Spleen (tissue), 13 donors: ENCODE measurements around the gene CEACAM18. TPM values are rescaled to one million over a fixed set of nuclear protein-coding genes. Genes with fewer than 3 reads are reported as not detected.
A peak's percentile ranks its signal among the peaks of the same experiment; 100 is the strongest.

Experiments
- DNase-seq: peaks from one replicate; pipeline ENCODE4 v3.0.0-alpha.2; 2020
- H3K27ac ChIP-seq, 8 donors: fragments of 200-600 bp; sonication (generic) in 7 of 8; 1 replicate in 4 of 8; 2 replicates in 4 of 8; pipeline versions ENCODE4 v1.5.0 to v1.8.0; 2016 to 2021; ENCODE audit warnings: inconsistent platforms in 4 of 8, mild to moderate bottlenecking in 4 of 8, moderate library complexity in 1 of 8
- H3K27me3 ChIP-seq, 7 donors: fragments of 200-600 bp; sonication (generic) in 6 of 7; replicated peaks in 1 of 7; 1 replicate in 4 of 7; 2 replicates in 3 of 7; pipeline versions ENCODE4 v1.5.0 to v1.8.0; 2016 to 2021; ENCODE audit warnings: inconsistent platforms in 3 of 7, mild to moderate bottlenecking in 1 of 7
- H3K36me3 ChIP-seq, 6 donors: fragments of 200-600 bp; sonication (generic) in 5 of 6; 1 replicate in 4 of 6; 2 replicates in 2 of 6; pipeline versions ENCODE4 v1.5.0 to v1.8.0; 2016 to 2021; ENCODE audit warnings: inconsistent platforms in 2 of 6
- H3K4me1 ChIP-seq, 6 donors: fragments of 200-600 bp; sonication (generic) in 5 of 6; 1 replicate in 3 of 6; 2 replicates in 3 of 6; pipeline versions ENCODE4 v1.5.0 to v1.8.0; 2016 to 2021; ENCODE audit warnings: inconsistent platforms in 3 of 6
- H3K4me3 ChIP-seq, 8 donors: fragments of 200-600 bp; sonication (generic) in 7 of 8; 1 replicate in 4 of 8; 2 replicates in 4 of 8; pipeline versions ENCODE4 v1.5.0 to v1.8.0; 2016 to 2021; ENCODE audit warnings: inconsistent platforms in 4 of 8, mild to moderate bottlenecking in 4 of 8, moderate library complexity in 2 of 8
- H3K9me3 ChIP-seq, 8 donors: fragments of 200-600 bp; sonication (generic) in 7 of 8; 1 replicate in 4 of 8; 2 replicates in 4 of 8; pipeline versions ENCODE4 v1.5.0 to v1.8.0; 2016 to 2021; ENCODE audit warnings: inconsistent platforms in 4 of 8
- CTCF ChIP-seq, 11 experiments: fragments of 200-600 bp in 7 of 11; fragments of 450-650 bp in 4 of 11; sonication (generic) in 4 of 11; IDR thresholded peaks in 8 of 11; conservative IDR thresholded peaks in 3 of 11; 1 replicate in 7 of 11; 2 replicates in 4 of 11; pipeline versions ENCODE4 v1.4.0 to v1.8.0; 2016 to 2021; ENCODE audit warnings: antibody characterized with exemption in 11 of 11, inconsistent platforms in 4 of 11, mild to moderate bottlenecking in 1 of 11
- POLR2A ChIP-seq, 3 donors: fragments of 450-650 bp; IDR thresholded peaks; one replicate each; pipeline ENCODE4 v1.5.1; 2017; ENCODE audit warnings: antibody characterized with exemption in 3 of 3, mild to moderate bottlenecking in 1 of 3
- POLR2AphosphoS5 ChIP-seq, 3 donors: sonication (generic); formaldehyde crosslinking; IDR thresholded peaks; one replicate each; pipeline ENCODE4 v1.5.1; 2017; ENCODE audit warnings: antibody characterized with exemption in 3 of 3
- WGBS, 5 donors: extraction: QIAGEN DNeasy Blood & Tissue Kit in 3 of 5; methylation state at CpG; one replicate each; pipeline versions ENCODE4 v1.1.5 to v1.1.7; 2013 to 2018; 5-methylcytosine and 5-hydroxymethylcytosine counted together
- intact Hi-C: fragments of 100-400 bp; cut with DNase I; formaldehyde crosslinking; loops from one replicate; pipeline ENCODE4 v1.15.0; 2023; ENCODE audit warnings: low total_unique reads
- long read RNA-seq, 2 donors: transcript quantifications; one replicate each; lab custom pipeline, GENCODE V29; 2026
- polyA plus RNA-seq, 3 donors: library from polyadenylated mRNA; stranded (reverse); fragments of 200-250 nt; gene quantifications; one replicate each; pipeline ENCODE4 v1.2.1, GENCODE V29; 2013
- total RNA-seq, 7 donors: library from RNA; depleted of rRNA in 3 of 7; stranded (reverse); fragments of >200 nt in 3 of 7; fragmentation: NEBNext Ultra II Directional in 4 of 7; extraction: Animal tissue kit (Norgen Biotek cat#: 25700) in 4 of 7; gene quantifications; one replicate each; pipeline versions ENCODE4 v1.1.0 to v1.2.1, GENCODE V29; 2016 to 2021
- donor health status: healthy with polysubstance abuse.
- donor health status: DM: no; HTN: no; CAD: no; lungs with moderate emphysema.
- donor health status: DM: no; HTN: no; CAD: no.
- donor health status: Bipolar disorder and iron deficiency.
- donor health status: healthy.
- donor health status: DM: no; HTN: no; CAD: no.
- donor health status: DM: yes; HTN: yes; CAD: no.

Gene CEACAM18
- total RNA-seq, result not detected
- polyA plus RNA-seq, result not detected
- long read RNA-seq, donor 1, result 0 reads
- long read RNA-seq, donor 2, result 0 reads

GRCh38 chr19:51478381-51479234, at the start of gene CEACAM18:
CEACAM18 (plus strand) TSS chr19:51478539.
- Histone ChIP-seq H3K36me3 (no peaks in the 10 kb centered on the region), H3K27me3 (peaks cover 0 to 59% (median 4%) of the 10 kb centered on the region in 7 donors), H3K4me1 (no peaks in the 10 kb centered on the region), H3K27ac (no peak within 1 kb of the TSS), H3K4me3 (no peak within 1 kb of the TSS), H3K9me3 (peaks cover 0 to 4% (median 0%) of the 10 kb centered on the region in 8 donors)
- DNase-seq, result no peak
- intact Hi-C loops, result no loop called here
- TF ChIP-seq CTCF (IDR thresholded peaks at IDR 0.05 in 8 of 11, conservative IDR thresholded peaks at IDR 0.05 in 3 of 11) (no peak), POLR2AphosphoS5 (IDR thresholded peaks at IDR 0.05) (no peak), POLR2A (IDR thresholded peaks at IDR 0.05) (no peak)
- WGBS, 5 donors, result 62 to 75% (median 69%) methylated on average over 12 to 17 of the region's 17 CpGs

DNA sequence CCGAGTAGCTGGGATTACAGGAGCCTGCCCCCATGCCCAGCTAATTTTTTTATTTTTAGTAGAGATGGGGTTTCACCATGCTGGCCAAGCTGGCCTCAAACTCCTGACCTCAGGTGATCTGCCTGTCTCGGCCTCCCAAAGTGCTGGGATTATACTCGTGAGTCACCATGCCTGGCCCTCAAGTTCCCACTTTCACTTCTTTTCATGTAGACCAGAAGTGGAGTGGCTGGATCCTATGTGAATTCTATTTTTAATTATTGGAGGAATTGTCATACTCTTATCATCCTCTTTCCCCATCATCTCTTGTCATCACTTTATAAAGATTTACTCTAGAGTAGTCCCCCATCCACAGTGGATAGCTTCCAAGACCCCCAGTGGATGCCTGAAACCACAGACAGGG, 48.1 kb upstream of the CEACAM18 start:
- intact Hi-C loops, result no loop called here
- TF ChIP-seq POLR2A (IDR thresholded peaks at IDR 0.05) (no peak), CTCF (IDR thresholded peaks at IDR 0.05 in 8 of 11, conservative IDR thresholded peaks at IDR 0.05 in 3 of 11) (no peak), POLR2AphosphoS5 (IDR thresholded peaks at IDR 0.05) (no peak)
- Histone ChIP-seq H3K4me1 (peaks cover 0 to 31% (median 0%) of the 10 kb centered on the region in 6 donors), H3K36me3 (no peaks in the 10 kb centered on the region), H3K27me3 (peaks cover 0 to 9% (median 0%) of the 10 kb centered on the region in 7 donors), H3K9me3 (peaks cover 0 to 4% (median 0%) of the 10 kb centered on the region in 8 donors), H3K27ac (peak overlapping the region in 4 of 8 donors; percentile 71 to 86 (median 81)), H3K4me3 (no peak overlapping the region)
- 49 to 69% (median 63%) methylated on average over 3 of the region's 3 CpGs for WGBS, 5 donors
- DNase-seq, result peak; percentile 12

DNA sequence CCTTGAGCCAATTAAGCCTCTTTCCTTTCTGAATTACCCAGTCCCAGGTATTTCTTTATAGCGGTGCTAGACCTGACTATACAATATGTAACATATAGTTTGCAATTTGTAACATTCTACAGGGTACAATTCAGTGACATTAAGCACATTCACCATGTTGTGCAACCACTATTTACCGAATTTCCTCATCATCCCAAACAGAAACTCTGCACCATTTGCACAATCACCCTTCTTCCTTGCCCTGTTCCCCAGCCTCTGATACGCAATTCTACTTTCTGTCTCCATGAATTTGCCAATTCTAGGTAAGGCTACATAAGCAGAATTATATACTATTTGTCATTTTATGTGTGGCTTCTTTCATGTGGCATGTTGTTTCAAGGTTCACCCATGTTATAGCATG, 47.2 kb upstream of the CEACAM18 start:
- no peak for DNase-seq
- no peak overlapping the region for H3K4me3 ChIP-seq
- TF ChIP-seq POLR2AphosphoS5 (IDR thresholded peaks at IDR 0.05), result no peak
- TF ChIP-seq POLR2A (IDR thresholded peaks at IDR 0.05), result no peak
- WGBS, 5 donors, result 29 to 69% (median 47%) methylated on average over 3 of the region's 3 CpGs
- H3K9me3 ChIP-seq, result peaks cover 0 to 4% (median 0%) of the 10 kb centered on the region in 8 donors
- peaks cover 0 to 31% (median 0%) of the 10 kb centered on the region in 6 donors for H3K4me1 ChIP-seq
- H3K27ac ChIP-seq, result peak overlapping the region in 5 of 8 donors; percentile 68 to 86 (median 81)
- no peaks in the 10 kb centered on the region for H3K36me3 ChIP-seq
- H3K27me3 ChIP-seq, result peaks cover 0 to 7% (median 0%) of the 10 kb centered on the region in 7 donors
- intact Hi-C loops, result no loop called here

- WGBS, 5 donors, result 40 to 61% (median 44%) methylated on average over 4 of the region's 4 CpGs
- Histone ChIP-seq H3K9me3 (peaks cover 0 to 3% (median 0%) of the 10 kb centered on the region in 8 donors), H3K4me1 (peaks cover 0 to 25% (median 0%) of the 10 kb centered on the region in 6 donors), H3K27ac (peak overlapping the region in 2 of 8 donors; percentile 5 to 41), H3K4me3 (no peak overlapping the region), H3K27me3 (peaks cover 0 to 18% (median 0%) of the 10 kb centered on the region in 7 donors), H3K36me3 (no peaks in the 10 kb centered on the region)
- intact Hi-C loops, result no loop called here
- DNase-seq, result no peak
- TF ChIP-seq CTCF (IDR thresholded peaks at IDR 0.05 in 8 of 11, conservative IDR thresholded peaks at IDR 0.05 in 3 of 11) (no peak), POLR2A (IDR thresholded peaks at IDR 0.05) (no peak), POLR2AphosphoS5 (IDR thresholded peaks at IDR 0.05) (no peak)
These were observed 45.3 kb upstream of the CEACAM18 start for GRCh38 chr19:51433043-51433442.
